Eye (tissue), 1 donor: Measurements from ENCODE around the gene GTF3C1.
"Not testable (repeated sequence)": the region's sequence is repeated elsewhere in the genome, so short reads cannot be mapped to it uniquely, and the experiment has no call there.

Experiments used
- DNase-seq: peaks from one replicate; pipeline ENCODE4 v3.0.0-alpha.2; 2015

GTF3C1 gene

GRCh38 chr16:27439271-27440018 lies 110.3 kb downstream of the GTF3C1 start:
- no peak for DNase-seq

DNA sequence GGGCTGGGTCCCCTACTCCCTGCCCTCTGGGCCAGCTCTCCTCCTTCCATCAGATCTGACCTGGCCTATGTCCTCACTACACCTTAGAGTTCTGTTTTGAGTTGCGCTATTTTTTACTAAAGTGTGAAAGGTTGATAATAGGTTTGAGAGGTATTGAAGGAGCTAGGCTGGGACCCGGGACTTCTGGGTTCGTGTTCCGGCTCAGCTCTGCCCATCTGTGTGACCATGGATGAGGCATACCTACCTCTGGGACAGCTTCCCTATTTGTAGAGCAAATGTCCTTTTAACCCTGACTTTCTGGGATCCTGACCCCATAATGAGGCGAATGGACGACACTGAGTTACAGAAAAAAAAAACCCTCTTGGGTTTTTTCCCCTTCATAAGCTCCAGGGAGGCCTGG lies 111.8 kb downstream of the GTF3C1 start:
- DNase-seq: no peak

DNA sequence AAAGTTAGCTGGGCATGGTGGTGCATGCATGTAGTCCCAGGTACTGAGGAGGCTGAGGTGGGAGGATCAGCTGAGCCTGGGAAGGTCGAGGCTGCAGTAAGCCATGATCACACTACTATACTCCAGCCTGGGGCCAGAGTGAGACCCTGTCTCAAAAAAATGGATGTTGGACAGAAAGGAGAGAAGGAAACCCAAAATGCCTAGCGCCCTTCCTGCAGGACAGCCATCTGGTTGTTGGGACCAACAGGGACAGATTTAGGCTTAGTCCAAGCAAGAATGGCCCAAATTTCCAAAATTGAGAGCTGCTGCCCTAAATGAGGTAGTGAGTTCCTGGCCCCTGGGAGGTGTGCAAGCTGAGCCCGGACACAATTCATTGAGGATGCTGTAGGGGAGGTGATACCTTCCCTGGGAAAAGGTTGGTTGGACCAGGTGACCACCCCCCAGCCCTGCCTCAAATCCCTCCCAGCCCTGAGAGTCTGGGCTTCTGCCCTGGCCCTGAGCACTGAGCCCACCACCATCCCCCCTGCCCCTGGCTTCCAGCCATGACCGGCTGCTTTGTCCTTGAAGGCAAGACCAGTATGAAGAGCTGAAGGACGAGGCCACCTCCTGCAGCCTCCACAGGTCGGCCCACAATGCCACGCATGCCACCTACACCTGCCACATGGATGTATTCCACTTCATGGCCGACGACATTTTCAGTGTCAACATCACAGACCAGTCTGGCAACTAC lies 112.6 kb downstream of the GTF3C1 start:
- no peak for DNase-seq

- DNase-seq: no peak
Measured at GRCh38 chr16:27436065-27436464, 113.6 kb downstream of the GTF3C1 start.

- not testable (repeated sequence) for DNase-seq
Measured at GRCh38 chr16:27435146-27435545, 114.6 kb downstream of the GTF3C1 start.

DNA sequence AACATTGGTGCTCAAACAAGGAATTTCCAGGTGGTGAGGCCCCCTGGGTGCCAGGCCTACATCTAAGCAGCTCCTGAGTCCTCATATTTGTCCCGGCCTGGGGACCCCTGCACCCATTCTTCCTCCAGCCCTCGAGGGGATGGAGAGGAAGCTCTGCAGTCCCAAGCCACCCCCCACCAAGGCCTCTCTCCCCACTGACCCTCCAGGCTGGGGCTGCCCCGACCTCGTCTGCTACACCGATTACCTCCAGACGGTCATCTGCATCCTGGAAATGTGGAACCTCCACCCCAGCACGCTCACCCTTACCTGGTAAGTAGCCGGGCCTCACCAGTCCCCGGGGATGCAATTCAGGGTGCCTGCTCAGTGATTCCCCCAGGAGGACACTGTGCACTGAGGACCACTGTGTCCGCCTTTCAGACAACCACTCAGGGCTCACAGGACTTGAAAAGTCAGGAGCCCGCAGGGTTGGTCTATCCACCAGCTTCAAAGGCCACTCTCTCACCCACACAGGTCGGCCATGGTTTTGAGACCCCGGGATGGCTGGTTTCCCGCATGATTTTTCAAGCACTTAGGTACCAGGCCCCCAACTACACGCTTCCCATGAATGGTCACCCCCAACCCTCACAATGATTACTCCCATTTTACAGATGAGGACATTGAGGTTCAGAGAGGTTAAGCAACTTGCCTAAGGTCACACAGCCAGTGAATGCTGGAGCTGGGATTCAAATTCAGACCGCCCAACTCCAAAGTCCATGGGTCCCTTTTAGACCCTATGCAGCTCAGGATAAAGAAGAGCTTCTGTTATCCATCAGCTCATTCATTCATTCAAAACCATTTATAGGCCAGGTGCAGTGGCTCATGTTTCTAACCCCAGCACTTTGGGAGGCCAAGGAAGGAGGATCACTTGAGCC lies 115.3 kb downstream of the GTF3C1 start:
- DNase-seq: no peak

GRCh38 chr16:27433636-27434035 lies 116.1 kb downstream of the GTF3C1 start:
- DNase-seq: no peak

DNA sequence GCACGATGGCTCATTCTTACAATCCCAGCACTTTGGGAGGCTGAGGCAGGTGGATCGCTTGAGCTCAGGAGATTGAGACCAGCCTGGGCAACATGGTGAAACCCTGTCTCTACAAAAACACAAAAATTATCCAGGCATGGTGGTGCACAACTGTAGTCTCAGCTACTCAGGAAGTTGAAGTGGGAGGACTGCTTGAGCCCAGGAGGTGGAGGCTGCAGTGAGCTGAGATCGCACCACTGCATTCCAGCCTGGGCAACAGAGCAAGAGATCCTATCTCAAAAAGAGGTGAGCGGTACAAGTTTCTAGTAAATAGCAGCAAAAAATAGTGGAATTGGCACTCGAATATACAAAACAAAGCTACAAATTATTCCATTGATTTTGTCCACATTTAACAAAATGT lies 116.5 kb downstream of the GTF3C1 start:
- DNase-seq: not testable (repeated sequence)

DNA sequence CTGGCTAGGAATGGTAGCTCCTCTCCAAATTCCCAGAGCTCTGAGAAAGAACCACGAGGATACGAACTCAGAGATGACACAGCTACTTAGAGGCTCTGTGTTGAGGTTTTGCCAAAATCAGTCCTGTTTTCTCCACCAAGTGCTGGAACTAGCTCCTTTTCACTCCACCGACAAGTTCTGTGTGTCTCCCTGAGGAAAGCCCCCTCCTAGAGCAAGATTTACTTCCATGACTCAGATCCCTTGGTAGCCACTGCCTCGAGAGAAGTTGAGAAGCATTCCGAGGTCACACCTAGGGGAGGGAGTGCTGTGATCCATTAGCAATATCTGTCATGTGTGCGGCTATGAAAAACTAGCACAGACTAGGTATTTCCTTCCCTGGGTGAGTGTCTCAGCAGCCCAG lies 117.2 kb downstream of the GTF3C1 start:
- no peak for DNase-seq

DNA sequence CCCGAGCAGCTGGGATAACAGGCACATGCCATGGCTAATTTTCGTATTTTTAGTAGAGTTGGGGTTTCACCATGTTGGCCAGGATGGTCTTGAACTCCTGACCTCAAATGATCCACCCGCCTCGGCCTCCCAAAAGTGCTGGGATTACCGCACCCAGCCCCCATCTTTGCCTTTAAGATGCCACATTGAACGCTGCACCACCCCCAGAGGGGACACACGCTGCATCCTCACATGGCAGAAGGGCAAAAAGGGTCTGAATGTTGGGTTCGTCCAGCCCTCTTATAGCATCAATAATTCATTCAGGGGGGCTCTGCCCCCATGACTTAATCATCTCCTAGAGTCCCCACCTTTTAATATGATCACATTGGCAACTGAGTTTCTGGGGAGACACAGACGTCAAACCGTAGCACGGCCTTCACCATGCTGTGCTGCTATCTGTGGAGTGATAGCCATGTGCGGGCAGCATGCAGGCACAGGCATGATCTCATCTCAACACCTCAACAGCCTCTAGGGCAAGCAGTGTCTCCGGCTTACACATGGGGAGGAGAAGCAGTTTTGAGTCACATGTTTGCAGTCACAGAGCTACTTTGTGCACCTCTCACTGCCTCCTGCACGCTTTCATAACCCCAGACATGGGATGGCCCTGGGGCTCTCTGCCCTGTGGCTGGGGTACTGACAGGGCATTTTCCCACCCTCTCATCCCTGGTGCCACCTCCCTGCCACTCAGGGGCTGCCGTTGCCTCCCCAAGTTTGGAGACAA lies 117.8 kb downstream of the GTF3C1 start:
- DNase-seq: no peak

DNA sequence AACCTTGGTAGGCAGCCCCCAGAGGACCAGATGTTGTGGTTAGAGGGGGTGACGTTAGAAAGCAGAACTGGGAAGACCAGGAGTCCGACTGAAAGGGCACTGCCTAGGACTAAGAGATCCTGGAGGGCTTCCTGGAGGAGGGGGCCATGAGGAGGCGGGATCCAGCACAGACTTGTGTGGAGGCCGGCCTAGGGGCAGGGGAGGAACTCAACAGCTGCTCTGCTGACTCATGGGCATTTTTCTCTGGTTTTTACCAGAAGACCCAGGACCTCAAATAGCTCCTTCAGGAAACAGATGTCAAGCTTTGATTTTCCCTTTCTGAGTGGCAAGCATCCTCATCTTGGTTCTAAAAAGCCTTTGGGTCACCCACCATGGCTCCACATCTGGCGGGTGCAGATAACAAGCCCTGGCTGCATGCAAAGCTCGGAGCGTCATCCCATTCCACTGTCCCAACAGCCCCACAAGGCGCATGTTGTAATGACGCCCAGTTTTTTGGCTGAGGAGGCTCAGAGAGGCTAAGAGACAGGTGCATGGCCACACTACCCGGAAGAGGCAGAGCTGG lies 118.7 kb downstream of the GTF3C1 start:
- no peak for DNase-seq

- DNase-seq: no peak
Measured at GRCh38 chr16:27430512-27430911, 119.2 kb downstream of the GTF3C1 start.

DNA sequence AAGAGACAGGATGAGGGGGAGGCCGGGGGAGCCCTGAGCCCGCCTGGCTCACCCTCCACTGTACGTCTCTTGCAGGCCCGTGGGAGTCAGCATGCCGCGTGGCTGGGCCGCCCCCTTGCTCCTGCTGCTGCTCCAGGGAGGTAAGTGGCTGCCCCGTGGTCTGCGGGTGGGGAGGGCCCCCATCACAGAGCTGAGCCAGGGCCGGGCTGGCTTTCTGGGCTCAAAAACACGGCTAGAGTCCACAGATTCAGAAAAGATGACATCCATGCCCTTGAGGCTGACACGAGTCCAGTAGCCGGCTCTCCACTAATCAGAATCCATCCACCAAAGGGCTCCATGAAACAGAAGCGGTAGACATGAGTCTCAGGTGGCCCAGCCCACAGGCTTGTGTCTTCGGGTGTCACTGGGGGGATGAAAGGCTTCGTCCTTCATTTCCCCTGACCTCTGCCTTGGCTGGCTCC lies 119.7 kb downstream of the GTF3C1 start:
- DNase-seq: no peak

DNA sequence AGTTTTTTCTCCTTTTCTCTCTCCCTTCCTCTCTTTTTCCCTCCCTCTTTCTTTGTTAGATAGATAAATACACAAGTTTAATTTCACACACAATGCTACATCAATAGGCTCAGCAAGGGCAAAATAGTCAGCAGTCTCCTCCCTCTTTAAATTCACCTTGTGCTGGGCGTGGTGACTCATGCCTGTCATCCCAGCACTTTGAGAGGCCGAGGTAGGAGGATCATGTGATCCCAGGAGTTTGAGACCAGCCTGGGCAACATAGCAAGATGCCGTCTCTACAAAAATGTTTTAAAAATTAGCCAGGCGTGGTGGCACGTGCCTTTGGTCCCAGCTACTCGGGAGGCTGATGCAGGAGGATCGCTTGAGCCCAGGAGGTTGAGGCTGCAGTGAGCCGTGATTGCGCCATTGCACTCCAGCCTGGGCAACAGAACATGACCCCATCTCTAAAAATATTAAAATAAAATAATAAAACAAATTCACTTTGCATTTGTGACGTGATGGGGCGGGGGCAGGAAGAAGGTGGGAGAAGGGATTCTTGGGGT lies 120.3 kb downstream of the GTF3C1 start:
- no peak for DNase-seq

DNA sequence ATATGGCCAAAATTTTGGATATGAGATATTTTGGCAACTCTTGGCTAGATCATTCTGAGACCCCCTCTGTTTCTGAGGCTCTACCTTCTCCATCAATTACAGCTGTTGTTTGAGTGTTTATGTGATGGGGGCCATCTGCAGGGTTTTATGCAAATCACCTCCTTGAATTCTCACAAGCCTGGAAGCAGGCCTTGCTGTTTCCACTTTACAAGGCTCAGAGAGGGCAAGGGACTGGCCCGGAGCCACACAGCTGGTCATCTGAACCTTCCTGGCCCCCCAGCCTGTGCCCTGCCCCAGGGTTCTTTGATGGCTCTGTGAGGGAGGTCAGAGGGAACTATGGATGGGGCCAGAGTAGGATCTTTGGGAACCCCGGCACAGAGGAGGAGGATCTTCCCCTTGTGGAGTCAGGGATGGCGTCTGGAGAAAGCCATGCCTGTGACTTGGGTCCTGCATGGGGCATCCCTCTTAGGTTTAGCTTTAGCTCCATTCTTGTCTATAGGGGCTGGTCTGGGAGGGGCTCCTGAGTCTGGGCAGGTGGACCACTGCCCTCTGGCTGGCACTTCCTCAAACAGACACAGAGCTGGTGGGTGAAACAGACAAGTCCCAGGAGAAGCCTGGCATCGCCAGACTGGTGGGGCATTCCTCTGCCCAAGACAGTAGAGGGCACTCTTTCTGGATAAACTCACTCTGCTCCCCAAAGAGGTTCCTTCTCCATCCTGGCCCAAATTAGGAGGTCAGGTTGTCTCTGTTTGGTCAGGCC lies 121.5 kb downstream of the GTF3C1 start:
- DNase-seq: no peak

- no peak for DNase-seq
Measured at GRCh38 chr16:27427538-27427937, 122.2 kb downstream of the GTF3C1 start.

- no peak for DNase-seq
Measured at GRCh38 chr16:27426423-27427408, 123.0 kb downstream of the GTF3C1 start.

DNA sequence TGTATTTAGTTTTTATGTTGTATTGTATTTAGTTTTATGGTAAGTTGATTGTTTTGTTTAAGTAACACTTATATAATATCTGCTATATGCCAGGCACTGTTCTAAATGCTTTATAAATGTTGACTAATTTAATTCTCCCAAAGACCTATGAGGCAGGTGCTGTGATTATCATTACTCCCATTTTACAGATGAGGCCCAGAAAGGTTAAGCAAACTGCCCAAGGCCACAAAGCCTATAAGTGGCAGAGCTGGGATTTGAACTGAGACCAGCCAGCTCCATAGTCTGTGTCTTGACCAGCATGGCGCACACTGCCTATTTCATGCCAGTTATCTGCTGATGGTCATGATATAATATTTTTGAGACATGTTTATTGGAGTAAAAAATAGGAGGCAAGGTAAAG lies 123.8 kb downstream of the GTF3C1 start:
- no peak for DNase-seq

DNA sequence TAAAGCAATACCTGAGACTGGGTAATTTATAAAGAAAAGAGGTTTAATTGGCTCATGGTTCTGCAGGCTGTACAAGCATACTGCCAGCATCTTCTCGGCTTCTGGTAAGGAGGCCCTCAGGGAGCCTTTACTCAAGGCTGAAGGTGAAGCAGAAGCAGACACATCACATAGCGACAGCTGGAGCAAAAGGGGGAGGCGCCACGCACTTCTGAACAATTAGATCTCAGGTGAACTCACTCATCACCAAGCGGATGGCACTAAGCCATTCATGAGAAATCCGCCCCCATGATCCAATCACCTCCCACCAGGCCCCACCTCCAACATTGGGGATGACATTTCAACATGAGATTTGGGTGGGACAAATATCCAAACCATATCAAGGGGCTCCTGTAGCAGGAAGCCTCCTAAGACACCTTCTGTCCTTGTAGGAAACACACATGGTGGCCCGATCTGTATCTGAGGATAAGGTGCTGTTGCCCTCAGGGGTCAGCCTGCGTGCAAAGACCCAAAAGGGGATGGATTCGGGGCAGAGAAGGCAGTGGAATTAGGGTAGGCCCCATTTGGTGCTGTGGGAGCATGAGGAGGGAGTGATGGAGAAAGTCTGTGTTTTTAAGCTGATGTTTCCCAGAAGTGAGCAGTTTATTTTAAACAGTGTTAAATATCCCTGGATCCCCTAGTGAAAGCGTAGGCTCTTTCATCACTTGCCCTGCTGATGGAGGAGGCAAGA lies 124.8 kb downstream of the GTF3C1 start:
- DNase-seq: no peak
